RKO (cell line): ENCODE measurements around the gene ZNF655.
A peak's percentile ranks its signal among the peaks of the same experiment; 100 is the strongest.
"Not testable (repeated sequence)": the region's sequence is repeated elsewhere in the genome, so short reads cannot be mapped to it uniquely, and the experiment has no call there.

Source experiments
- DNase-seq: peaks from one replicate; pipeline ENCODE4 v3.0.0-alpha.2; 2016; ENCODE audit warnings: low spot score

ZNF655 gene, protein sequence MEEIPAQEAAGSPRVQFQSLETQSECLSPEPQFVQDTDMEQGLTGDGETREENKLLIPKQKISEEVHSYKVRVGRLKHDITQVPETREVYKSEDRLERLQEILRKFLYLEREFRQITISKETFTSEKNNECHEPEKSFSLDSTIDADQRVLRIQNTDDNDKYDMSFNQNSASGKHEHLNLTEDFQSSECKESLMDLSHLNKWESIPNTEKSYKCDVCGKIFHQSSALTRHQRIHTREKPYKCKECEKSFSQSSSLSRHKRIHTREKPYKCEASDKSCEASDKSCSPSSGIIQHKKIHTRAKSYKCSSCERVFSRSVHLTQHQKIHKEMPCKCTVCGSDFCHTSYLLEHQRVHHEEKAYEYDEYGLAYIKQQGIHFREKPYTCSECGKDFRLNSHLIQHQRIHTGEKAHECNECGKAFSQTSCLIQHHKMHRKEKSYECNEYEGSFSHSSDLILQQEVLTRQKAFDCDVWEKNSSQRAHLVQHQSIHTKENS

GRCh38 chr7:99558306-99559174 is at the start of gene ZNF655:
Gene ZNF655 (plus strand): TSS chr7:99558642. CDS start chr7:99560560, 1,918 bp downstream.
- DNase-seq: peak; percentile 94

- DNase-seq: no peak
These were observed 44.4 kb upstream of the ZNF655 start for GRCh38 chr7:99514050-99514449.

DNA sequence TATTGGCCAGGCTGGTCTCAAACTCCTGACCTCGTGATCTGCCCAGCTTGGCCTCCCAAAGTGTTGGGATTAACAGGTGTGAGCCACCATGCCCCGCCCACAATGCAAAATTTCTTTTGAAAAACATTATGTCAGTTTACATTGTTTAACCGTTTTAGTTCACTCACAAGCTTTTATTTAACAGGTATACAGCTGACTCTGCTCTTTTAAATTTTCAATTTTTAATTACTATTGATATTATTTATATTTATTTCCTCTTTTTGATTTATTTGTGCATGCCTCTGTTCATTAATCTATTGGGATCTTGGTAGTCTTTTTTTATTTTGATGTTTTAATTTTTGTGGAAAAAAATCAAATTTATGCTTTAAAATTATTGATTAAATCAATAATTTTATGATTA is 37.0 kb upstream of the ZNF655 start:
- no peak for DNase-seq

DNA sequence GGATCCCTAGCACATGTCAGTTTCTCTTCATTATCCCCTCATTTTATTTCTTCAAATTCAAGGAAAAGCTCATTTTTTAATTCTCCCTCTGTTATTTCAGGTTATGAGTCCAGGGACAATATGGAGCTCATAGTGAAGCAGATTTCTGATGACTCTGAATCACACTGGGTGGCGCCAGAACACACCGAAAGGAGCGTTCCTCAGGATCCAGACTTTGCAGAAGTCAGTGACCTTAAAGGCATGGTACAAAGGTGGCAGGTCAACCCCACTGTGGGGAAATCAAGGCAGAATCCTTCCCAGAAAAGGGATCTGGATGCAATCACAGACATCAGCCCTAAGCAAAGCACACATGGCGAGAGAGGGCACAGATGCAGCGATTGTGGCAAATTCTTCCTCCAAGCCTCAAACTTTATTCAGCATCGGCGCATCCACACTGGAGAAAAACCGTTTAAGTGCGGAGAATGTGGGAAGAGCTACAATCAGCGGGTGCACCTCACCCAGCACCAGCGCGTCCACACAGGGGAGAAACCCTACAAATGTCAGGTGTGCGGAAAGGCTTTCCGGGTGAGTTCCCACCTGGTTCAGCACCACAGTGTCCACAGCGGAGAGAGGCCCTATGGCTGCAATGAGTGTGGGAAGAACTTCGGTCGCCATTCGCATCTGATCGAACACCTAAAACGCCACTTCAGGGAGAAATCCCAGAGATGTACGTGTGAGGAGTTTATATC is 32.6 kb upstream of the ZNF655 start:
- DNase-seq: peak; percentile 60

DNA sequence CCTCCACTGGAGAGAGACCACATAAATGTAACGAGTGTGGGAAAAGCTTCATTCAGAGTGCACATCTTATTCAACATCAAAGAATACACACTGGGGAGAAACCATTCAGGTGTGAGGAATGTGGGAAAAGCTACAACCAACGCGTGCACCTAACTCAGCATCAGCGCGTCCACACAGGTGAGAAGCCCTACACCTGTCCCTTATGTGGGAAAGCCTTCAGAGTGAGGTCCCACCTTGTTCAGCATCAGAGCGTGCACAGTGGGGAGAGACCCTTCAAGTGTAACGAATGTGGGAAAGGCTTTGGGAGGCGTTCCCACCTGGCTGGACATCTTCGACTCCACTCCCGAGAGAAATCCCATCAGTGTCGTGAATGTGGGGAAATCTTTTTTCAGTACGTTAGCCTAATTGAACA is 27.1 kb upstream of the ZNF655 start:
- DNase-seq: no peak

GRCh38 chr7:99535667-99536066 is 22.8 kb upstream of the ZNF655 start:
- no peak for DNase-seq

GRCh38 chr7:99539213-99539811 is 19.1 kb upstream of the ZNF655 start:
- DNase-seq: no peak

DNA sequence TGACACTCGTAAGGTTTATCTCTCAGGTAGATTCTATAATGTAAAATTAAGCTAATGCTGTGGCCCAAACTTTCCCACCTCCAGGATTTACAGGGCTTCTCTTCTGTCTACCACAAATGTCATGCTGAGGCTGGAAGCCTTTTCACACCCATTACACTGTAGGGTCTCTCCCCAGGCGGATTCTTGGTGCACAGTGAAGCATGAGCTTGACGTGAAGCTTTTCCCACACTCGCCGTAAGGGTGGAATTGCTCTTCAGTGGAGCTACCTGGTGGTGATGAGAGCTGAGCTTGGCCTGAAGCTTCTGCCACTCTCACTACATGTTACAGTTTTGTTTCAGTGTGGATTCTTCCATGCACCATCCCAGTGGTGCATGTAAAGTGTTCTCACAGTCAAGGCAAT is 17.9 kb upstream of the ZNF655 start:
- no peak for DNase-seq

DNA sequence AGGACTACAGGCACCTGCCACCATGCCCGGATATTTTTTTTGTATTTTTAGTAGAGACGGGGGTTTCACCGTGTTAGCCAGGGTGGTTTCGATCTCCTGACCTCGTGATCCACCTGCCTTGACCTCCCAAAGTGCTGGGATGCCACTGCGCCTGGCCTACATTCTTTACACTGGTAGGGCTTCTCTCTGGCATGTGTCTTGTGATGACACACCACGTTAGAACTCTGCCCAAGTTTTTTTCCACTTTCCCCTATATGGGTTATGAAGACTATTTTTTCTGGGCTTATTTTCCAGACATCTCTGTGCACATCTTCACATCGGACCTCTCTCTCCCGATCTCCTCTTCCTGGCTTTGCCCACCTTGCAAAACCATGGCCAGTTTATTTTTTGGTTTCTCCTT is 17.2 kb upstream of the ZNF655 start:
- no peak for DNase-seq

- DNase-seq: no peak
These were observed 15.3 kb upstream of the ZNF655 start for GRCh38 chr7:99543081-99543671.

- DNase-seq: no peak
These were observed 14.5 kb upstream of the ZNF655 start for GRCh38 chr7:99543916-99544315.

DNA sequence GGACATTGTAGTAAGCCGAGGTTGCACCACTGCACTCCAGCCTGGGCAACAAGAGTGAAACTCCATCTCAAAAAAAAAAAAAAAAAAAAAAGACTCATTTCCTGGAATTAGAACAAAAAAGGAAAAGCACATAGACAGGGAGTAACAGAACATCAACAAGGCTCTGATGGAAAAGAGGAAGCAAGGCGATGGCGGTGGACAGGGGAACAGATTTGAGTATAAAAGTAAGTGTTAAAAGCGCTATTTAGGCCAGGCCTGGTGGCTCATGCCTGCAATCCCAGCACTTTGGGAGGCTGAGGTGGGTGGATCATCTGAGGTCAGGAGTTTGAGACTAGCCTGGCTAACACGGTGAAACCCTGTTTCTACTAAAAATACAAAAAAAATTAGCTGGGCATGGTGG is 13.1 kb upstream of the ZNF655 start:
- DNase-seq: not testable (repeated sequence)

- not testable (repeated sequence) for DNase-seq
These were observed 8.9 kb upstream of the ZNF655 start for GRCh38 chr7:99549545-99549944.

- peak; percentile 50 for DNase-seq
These were observed 7.1 kb upstream of the ZNF655 start for GRCh38 chr7:99551334-99551733.

- DNase-seq: peak; percentile 97
These were observed 6.5 kb upstream of the ZNF655 start, which contains the start of gene FAM200A for GRCh38 chr7:99551767-99552463. Gene FAM200A (minus strand): TSS chr7:99552114. CDS start chr7:99548407, 3,707 bp downstream.

DNA sequence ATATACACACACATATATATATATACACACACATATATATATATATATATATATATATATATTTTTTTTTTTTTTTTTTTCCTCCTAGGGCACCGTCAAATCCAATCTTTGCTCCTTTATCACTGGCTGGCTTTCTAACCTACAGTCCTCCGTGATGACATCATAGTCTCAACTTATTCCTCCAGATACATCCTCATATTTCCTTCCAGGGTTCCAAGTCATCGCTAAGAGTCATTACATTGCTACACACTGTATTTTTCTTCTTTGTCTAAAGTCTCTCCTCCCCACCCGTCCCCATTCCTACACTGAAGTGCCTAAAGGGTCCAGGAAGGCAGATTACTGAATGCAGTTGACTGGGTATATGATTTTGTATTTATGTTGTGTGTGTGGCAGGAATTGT is 5.4 kb upstream of the ZNF655 start:
- DNase-seq: peak; percentile 51

GRCh38 chr7:99554939-99555338 is 3.5 kb upstream of the ZNF655 start:
- DNase-seq: no peak

DNA sequence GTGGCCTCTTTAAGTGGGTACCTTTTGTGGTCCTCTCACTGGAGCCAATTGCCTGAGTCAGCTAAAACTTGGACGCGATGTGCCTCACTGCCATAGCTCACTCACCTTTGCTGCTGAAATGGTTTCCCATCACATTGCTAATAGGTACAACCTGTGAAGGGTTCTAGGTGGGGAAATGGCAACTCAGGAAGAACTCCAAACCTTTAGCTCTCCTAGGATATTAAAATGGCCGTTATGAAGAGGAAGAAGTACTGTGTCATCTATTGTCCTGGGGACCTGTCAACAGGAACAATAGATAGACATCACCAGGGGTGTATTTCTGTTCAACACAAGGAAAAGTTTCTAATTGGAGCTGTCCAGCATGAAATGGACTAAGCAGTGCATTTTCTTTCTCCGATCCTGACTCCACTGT is 1.2 kb upstream of the ZNF655 start:
- peak; percentile 58 for DNase-seq

DNA sequence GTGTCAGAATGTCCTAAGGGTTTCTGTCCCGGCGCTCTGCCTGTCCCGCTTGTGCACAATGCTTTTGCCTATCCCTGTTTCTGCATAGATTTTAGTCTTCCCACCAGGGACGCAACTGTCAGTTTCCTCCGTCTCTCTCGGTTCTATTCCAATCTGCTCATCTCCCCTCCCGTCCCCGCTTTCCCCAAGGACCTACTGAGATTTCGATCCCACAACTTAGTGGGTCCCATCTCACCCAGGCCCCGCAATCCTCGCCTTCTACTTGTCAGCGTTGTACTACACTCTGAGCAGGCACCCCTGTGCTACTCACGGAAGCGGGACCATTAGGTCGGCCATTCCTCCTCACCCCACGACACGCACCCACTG is 519 bp upstream of the ZNF655 start:
- DNase-seq: no peak

- peak; percentile 65 for DNase-seq
These were observed 903 bp downstream of the ZNF655 start for GRCh38 chr7:99559175-99559915.
